IMR-90 (cell line): Measurements from ENCODE around the gene ATP1A2. TPM values are rescaled to one million over a fixed set of nuclear protein-coding genes. Genes with fewer than 3 reads are reported as not detected.

Experiments
- ATAC-seq: fragments of 200-7000 bp; cut with Tn5 transposase; 2 replicates; pipeline ENCODE4 v1.9.1; 2020; ENCODE audit warnings: low read depth, mild to moderate bottlenecking, moderate library complexity
- BruUV-seq: library from RNA; stranded (reverse); fragments of 400-500 nt; replicated peaks from 2 replicates; lab custom pipeline; 2021; lab: Mats Ljungman, UMichigan
- CTCF ChIA-PET: fragments of 300-600 bp; formaldehyde crosslinking; extraction: SDS; loops from one replicate; lab custom pipeline; 2021; ENCODE audit warnings: antibody characterized with exemption; lab: Yijun Ruan, JAX
- POLR2A ChIA-PET: fragments of 300-600 bp; sonication (Branson Sonifier 250); formaldehyde crosslinking; loops from one replicate; lab custom pipeline; 2022; ENCODE audit warnings: antibody characterized with exemption; ENCODE audit not compliant: unreplicated experiment; lab: Charles Lee
- DNase-seq: peaks from one replicate; pipeline ENCODE4 v3.0.0; 2013
- H2AFZ ChIP-seq: replicated peaks from 2 replicates; pipeline ENCODE3; 2013; ENCODE audit warnings: low read length, mild to moderate bottlenecking; ENCODE audit not compliant: poor library complexity
- H2AK5ac ChIP-seq: 2 replicates; pipeline ENCODE4 v1.6.1; 2013; ENCODE audit warnings: low read depth, low read length, inconsistent platforms
- H2AK9ac ChIP-seq: replicated peaks from 2 replicates; pipeline ENCODE3; 2013; ENCODE audit warnings: mild to moderate bottlenecking, low read depth, low read length, moderate library complexity; ENCODE audit not compliant: poor library complexity
- H2BK120ac ChIP-seq: 2 replicates; pipeline ENCODE4 v1.6.1; 2013; ENCODE audit warnings: low read depth, low read length, inconsistent platforms
- H2BK15ac ChIP-seq: 3 replicates; pipeline ENCODE4 v1.6.1; 2013; ENCODE audit warnings: low read depth, low read length, inconsistent platforms
- H2BK20ac ChIP-seq: 2 replicates; pipeline ENCODE4 v1.6.1; 2013; ENCODE audit warnings: low read depth, mild to moderate bottlenecking, inconsistent platforms, low read length, moderate library complexity
- H2BK5ac ChIP-seq: 2 replicates; pipeline ENCODE4 v1.6.1; 2013; ENCODE audit warnings: mild to moderate bottlenecking, low read depth, low read length, inconsistent platforms; ENCODE audit not compliant: poor library complexity, severe bottlenecking
- H3K14ac ChIP-seq: replicated peaks from 2 replicates; pipeline ENCODE4 v1.6.1; 2013; ENCODE audit warnings: low read depth, low read length, inconsistent platforms
- H3K18ac ChIP-seq: 2 replicates; pipeline ENCODE4 v1.6.1; 2013; ENCODE audit warnings: low read depth, low read length, control low read depth
- H3K23ac ChIP-seq: 2 replicates; pipeline ENCODE4 v1.6.1; 2013; ENCODE audit warnings: low read depth, low read length, inconsistent platforms
- H3K27ac ChIP-seq: 2 replicates; pipeline ENCODE4 v1.5.1; 2013; ENCODE audit warnings: mild to moderate bottlenecking, control low read depth, low read length; ENCODE audit not compliant: insufficient read depth
- H3K27me3 ChIP-seq: 2 replicates; pipeline ENCODE4 v1.6.1; 2013; ENCODE audit warnings: low read length; ENCODE audit not compliant: control insufficient read depth, insufficient read depth
- H3K36me3 ChIP-seq: 2 replicates; pipeline ENCODE4 v1.6.1; 2013; ENCODE audit warnings: low read length, mixed read lengths; ENCODE audit not compliant: control insufficient read depth, insufficient read depth
- H3K4ac ChIP-seq: 2 replicates; pipeline ENCODE4 v1.6.1; 2013; ENCODE audit warnings: low read depth, low read length, inconsistent platforms
- H3K4me1 ChIP-seq: 2 replicates; pipeline ENCODE4 v1.6.1; 2013; ENCODE audit warnings: low read length, mixed read lengths; ENCODE audit not compliant: control insufficient read depth, insufficient read depth
- H3K4me2 ChIP-seq: 2 replicates; pipeline ENCODE4 v1.6.1; 2013; ENCODE audit warnings: low read depth, mild to moderate bottlenecking, control low read depth, low read length, moderate library complexity
- H3K4me3 ChIP-seq: 2 replicates; pipeline ENCODE4 v1.5.1; 2013; ENCODE audit warnings: low read depth, mild to moderate bottlenecking, control low read depth, low read length, moderate library complexity; ENCODE audit not compliant: insufficient read depth
- H3K56ac ChIP-seq: 2 replicates; pipeline ENCODE4 v1.6.1; 2013; ENCODE audit warnings: low read length, inconsistent platforms; ENCODE audit not compliant: insufficient read depth; ENCODE audit errors: extremely low read depth
- H3K79me1 ChIP-seq, 2 experiments: 2 replicates each; pipeline ENCODE4 v1.6.1; 2013; ENCODE audit warnings: low read length in 2 of 2, inconsistent platforms in 1 of 2, low read depth in 1 of 2
- H3K9ac ChIP-seq: 2 replicates; pipeline ENCODE4 v1.6.1; 2013; ENCODE audit warnings: low read depth, low read length, control low read depth
- H3K9me1 ChIP-seq: 2 replicates; pipeline ENCODE4 v1.6.1; 2013; ENCODE audit warnings: low read length, inconsistent platforms; ENCODE audit not compliant: insufficient read depth
- H3K9me3 ChIP-seq: 2 replicates; pipeline ENCODE4 v1.6.1; 2013; ENCODE audit warnings: low read length; ENCODE audit not compliant: control insufficient read depth, insufficient read depth
- H4K20me1 ChIP-seq: 2 replicates; pipeline ENCODE4 v1.6.1; 2013; ENCODE audit warnings: low read length, inconsistent platforms; ENCODE audit not compliant: insufficient read depth
- H4K5ac ChIP-seq: 2 replicates; pipeline ENCODE4 v1.6.1; 2013; ENCODE audit warnings: mild to moderate bottlenecking, low read depth, low read length, control low read depth
- H4K8ac ChIP-seq, 2 experiments: 2 replicates each; pipeline ENCODE4 v1.6.1; 2013; ENCODE audit warnings: low read depth in 2 of 2, low read length in 2 of 2, control low read depth in 1 of 2, inconsistent platforms in 1 of 2
- H4K91ac ChIP-seq: 2 replicates; pipeline ENCODE4 v1.6.1; 2013; ENCODE audit warnings: low read depth, low read length, inconsistent platforms; ENCODE audit not compliant: insufficient read depth
- CHD1 ChIP-seq: IDR thresholded peaks from 2 replicates; pipeline ENCODE4 v1.6.1; 2012; ENCODE audit warnings: low read depth, low read length, improper control_type of control experiment
- CTCF ChIP-seq: conservative IDR thresholded peaks from 2 replicates; pipeline ENCODE4 v1.5.1; 2012; ENCODE audit warnings: mild to moderate bottlenecking, low read depth, low read length, improper control_type of control experiment
- FOS ChIP-seq: fragments of 150-350 bp; IDR thresholded peaks from 2 replicates; pipeline ENCODE4 v1.6.1; 2016; ENCODE audit warnings: low read depth, low read length
- MAFK ChIP-seq: IDR thresholded peaks from 2 replicates; pipeline ENCODE4 v1.6.1; 2012; ENCODE audit warnings: low read depth, low read length, improper control_type of control experiment
- MXI1 ChIP-seq: IDR thresholded peaks from 2 replicates; pipeline ENCODE4 v1.6.1; 2012; ENCODE audit warnings: low read depth, mild to moderate bottlenecking, low read length, moderate library complexity, borderline replicate concordance
- NFE2L2 ChIP-seq: fragments of 150-350 bp; IDR thresholded peaks from 2 replicates; pipeline ENCODE4 v1.6.1; 2016; ENCODE audit warnings: low read depth, mild to moderate bottlenecking, low read length
- RCOR1 ChIP-seq: IDR thresholded peaks from 2 replicates; pipeline ENCODE4 v1.6.1; 2012; ENCODE audit warnings: mild to moderate bottlenecking, low read length, improper control_type of control experiment; ENCODE audit not compliant: insufficient replicate concordance
- RFX5 ChIP-seq: IDR thresholded peaks from 2 replicates; pipeline ENCODE4 v1.8.0; 2012; ENCODE audit warnings: low read depth, mild to moderate bottlenecking, low read length, moderate library complexity
- SMC3 ChIP-seq: fragments of 150-350 bp; IDR thresholded peaks from 2 replicates; pipeline ENCODE4 v1.6.1; 2016; ENCODE audit warnings: low read depth, mild to moderate bottlenecking, antibody characterized with exemption, low read length, moderate library complexity
- USF2 ChIP-seq: fragments of 150-350 bp; IDR thresholded peaks from 2 replicates; pipeline ENCODE4 v1.6.1; 2017; ENCODE audit warnings: mild to moderate bottlenecking, antibody characterized with exemption, low read length, low read depth
- WGBS, 2 experiments: methylation state at CpG; one replicate each; pipeline versions ENCODE4 v1.1.5 to v1.1.7; 2013; ENCODE audit warnings: missing lambda C conversion rate in 2 of 2; ENCODE audit not compliant: insufficient read length in 1 of 2; ENCODE audit errors: extremely low coverage in 2 of 2; 5-methylcytosine and 5-hydroxymethylcytosine counted together
- dilution Hi-C: fragments of 300-500 bp; cut with HindIII; formaldehyde crosslinking; loops from one replicate; pipeline ENCODE4 v1.14.3; 2018; ENCODE audit warnings: low sequenced_read_pairs; ENCODE audit not compliant: unreplicated experiment
- in situ Hi-C: fragments of 300-500 bp; cut with MboI; formaldehyde crosslinking; loops from 3 replicates; pipeline ENCODE4 v1.14.3; 2019; ENCODE audit warnings: low sequenced_read_pairs, inconsistent platforms, mixed read lengths
- intact Hi-C: fragments of 100-400 bp; cut with micrococcal nuclease; formaldehyde crosslinking; loops from 2 replicates; pipeline ENCODE4 v1.10.0; 2022
- polyA plus RNA-seq, 3 experiments: library from polyadenylated mRNA; depleted of rRNA; stranded (reverse); fragments of >200 nt; gene quantifications; 2 replicates each; pipeline ENCODE4 v1.2.3, GENCODE V29; 2012; ENCODE audit warnings: low replicate concordance in 1 of 3
- total RNA-seq: library from RNA; depleted of rRNA; stranded (reverse); fragments of >200 nt; gene quantifications from 2 replicates; pipeline ENCODE4 v1.2.3, GENCODE V29; 2012
- TF ChIP-seq, protein P1 (sequence below): fragments of 150-350 bp; IDR thresholded peaks from 2 replicates; pipeline ENCODE4 v1.6.1; 2016; ENCODE audit warnings: low read depth, mild to moderate bottlenecking, low read length, moderate library complexity, borderline replicate concordance

The ATP1A2 gene
- total and polyA plus RNA-seq, 2 of the 4 experiments (the other 2 are of a cell fraction), result under 0.01 to 0.15 TPM

DNA sequence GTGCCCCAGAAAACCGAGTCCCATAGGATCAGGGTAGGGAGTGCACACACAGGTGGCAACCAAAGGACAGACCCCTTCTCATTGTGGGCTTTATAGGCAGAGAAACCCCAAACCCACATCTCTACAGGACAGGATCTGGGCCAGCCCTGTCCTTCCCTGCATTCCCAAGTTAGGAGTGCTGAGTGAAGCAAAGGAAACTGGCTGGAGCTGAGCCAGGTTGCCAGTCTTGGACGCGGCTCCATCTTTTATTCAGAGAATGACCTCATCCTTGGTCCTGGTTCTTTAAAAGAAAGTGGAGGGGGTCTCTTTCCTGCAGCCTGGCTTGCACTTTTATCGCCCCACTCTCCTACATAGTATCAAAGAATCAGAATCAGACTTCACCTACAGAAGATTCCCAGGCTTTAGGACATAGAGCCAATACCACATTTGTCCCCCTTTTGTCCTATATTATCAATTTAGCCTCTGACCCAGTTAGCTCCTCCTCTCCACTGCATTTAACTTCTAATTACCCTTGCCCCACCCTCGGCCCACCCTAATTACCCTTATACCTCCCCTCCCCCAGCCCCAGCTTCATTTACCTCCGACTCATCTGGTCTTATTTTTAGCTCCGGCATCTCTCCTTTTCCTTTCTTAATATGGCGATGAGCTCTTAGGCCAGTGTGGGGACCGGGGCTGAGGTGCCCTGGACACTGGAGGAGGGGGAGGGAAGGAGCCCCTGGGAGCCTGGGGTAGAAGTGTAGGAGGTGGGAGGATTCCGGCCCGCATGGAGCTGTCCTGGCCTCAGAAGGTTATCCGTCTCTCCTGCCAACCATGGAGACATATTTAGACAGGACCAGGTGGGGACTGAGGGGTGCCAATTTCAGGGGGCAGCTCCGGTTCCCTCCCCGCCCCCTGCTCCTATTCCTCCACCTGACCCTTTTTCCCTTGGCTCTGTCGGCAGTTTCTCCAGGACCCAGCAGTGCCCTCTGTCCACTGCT is 74.4 kb downstream of the ATP1A2 start, which contains the start of gene CASQ1:
TSS of gene CASQ1 (plus strand) at position 927 of the 977 bp plus-strand sequence. CDS start 177 bp downstream, outside the sequence.
- in situ Hi-C loops, result loop anchor here (25.0 kb wide), 1 partner anchor 422 kb away; no protein-coding TSS in a partner anchor

More for the DNA sequence above, 74.4 kb downstream of the ATP1A2 start, which contains the start of gene CASQ1:
- intact Hi-C loops, result loop anchor here (5.0 kb wide), 1 partner anchor 57 kb away; no protein-coding TSS in a partner anchor
- no peak within 1 kb of the TSS for H4K8ac ChIP-seq
- TF ChIP-seq RCOR1 (no peak), MXI1 (no peak), FOS (no peak), RFX5 (no peak), USF2 (no peak), SMC3 (no peak), MAFK (no peak), CHD1 (no peak), CTCF (no peak), NFE2L2 (no peak)
- TF ChIP-seq, protein P1, sequence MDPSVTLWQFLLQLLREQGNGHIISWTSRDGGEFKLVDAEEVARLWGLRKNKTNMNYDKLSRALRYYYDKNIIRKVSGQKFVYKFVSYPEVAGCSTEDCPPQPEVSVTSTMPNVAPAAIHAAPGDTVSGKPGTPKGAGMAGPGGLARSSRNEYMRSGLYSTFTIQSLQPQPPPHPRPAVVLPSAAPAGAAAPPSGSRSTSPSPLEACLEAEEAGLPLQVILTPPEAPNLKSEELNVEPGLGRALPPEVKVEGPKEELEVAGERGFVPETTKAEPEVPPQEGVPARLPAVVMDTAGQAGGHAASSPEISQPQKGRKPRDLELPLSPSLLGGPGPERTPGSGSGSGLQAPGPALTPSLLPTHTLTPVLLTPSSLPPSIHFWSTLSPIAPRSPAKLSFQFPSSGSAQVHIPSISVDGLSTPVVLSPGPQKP, result no peak
- no TSS peak for BruUV-seq
- H3K4ac ChIP-seq, result no peak within 1 kb of the TSS
- peaks cover 4% of the 10 kb centered on the region for H3K4me1 ChIP-seq
- peak; percentile 9; the same call in 1 of the 2 replicates for ATAC-seq
- no peak within 1 kb of the TSS for H3K27ac ChIP-seq
- dilution Hi-C loops, result no loop called here
- H2BK15ac ChIP-seq, result no peak within 1 kb of the TSS
- DNase-seq, result peak; percentile 31
- no peak within 1 kb of the TSS for H2BK20ac ChIP-seq
- H3K14ac ChIP-seq, result no peak within 1 kb of the TSS
- H3K18ac ChIP-seq, result no peak within 1 kb of the TSS
- no peak within 1 kb of the TSS for H2BK5ac ChIP-seq
- H4K91ac ChIP-seq, result peak within 1 kb of the TSS; percentile 32; the same call in 1 of the 2 replicates
- H2AK9ac ChIP-seq, result peak within 1 kb of the TSS; percentile 75
- no peaks in the 10 kb centered on the region for H4K20me1 ChIP-seq
- H3K4me3 ChIP-seq, result no peak within 1 kb of the TSS
- 80% methylated on average over 2 of the region's 15 CpGs; no CpG with 5 or more reads in 1 of the 2 experiments for WGBS, 2 experiments
- H2AFZ ChIP-seq, result peak within 1 kb of the TSS; percentile 49
- H3K4me2 ChIP-seq, result no peak within 1 kb of the TSS
- H2BK120ac ChIP-seq, result no peak within 1 kb of the TSS
- H3K56ac ChIP-seq, result no peak within 1 kb of the TSS
- no peak within 1 kb of the TSS for H4K5ac ChIP-seq
- H3K9me1 ChIP-seq, result peaks cover 17% of the 10 kb centered on the region; the same call in 1 of the 2 replicates
- no peaks in the 10 kb centered on the region for H3K9me3 ChIP-seq
- no peak within 1 kb of the TSS for H3K9ac ChIP-seq
- 0 out of 2 replicates have a peak within 1 kb of the TSS, but pooled peaks have one; percentile 1 for H2AK5ac ChIP-seq
- POLR2A ChIA-PET, result interaction anchor here (0.6 to 0.7 kb wide), 2 partner anchors 14 to 30 kb away, joined by 3 to 13 read pairs; no protein-coding TSS in a partner anchor
- CTCF ChIA-PET, result interaction anchor here (0.9 to 2.0 kb wide), 3 partner anchors 19 to 62 kb away, joined by 3 to 7 read pairs (median 3); no protein-coding TSS in a partner anchor
- no peaks in the 10 kb centered on the region for H3K79me1 ChIP-seq
- peak within 1 kb of the TSS; percentile 18; the same call in 1 of the 2 replicates for H3K23ac ChIP-seq
- peaks cover 18% of the 10 kb centered on the region for H3K27me3 ChIP-seq
- H3K36me3 ChIP-seq, result no peaks in the 10 kb centered on the region
